HEK293 (cell line): ENCODE data around the gene TMEM255B.

ENCODE experiments used
- CTCF ChIA-PET: fragments of 350-600 bp; formaldehyde crosslinking; extraction: SDS; loops from one replicate; lab custom pipeline; 2021; ENCODE audit warnings: antibody characterized with exemption; lab: Yijun Ruan, JAX
- POLR2A ChIA-PET: fragments of 300-600 bp; formaldehyde crosslinking; extraction: SDS; loops from one replicate; lab custom pipeline; 2020; ENCODE audit warnings: antibody characterized with exemption, inconsistent platforms; lab: Yijun Ruan, JAX
- H3K27ac ChIP-seq: fragments of 200-500 bp; sonication (Bioruptor generic); 2 replicates; pipeline ENCODE4 v1.5.1; 2014; ENCODE audit warnings: low read depth, low read length, control low read depth, inconsistent platforms; ENCODE audit errors: extremely low read depth
- H3K36me3 ChIP-seq, 2 experiments: fragments of 200-500 bp in 1 of 2; sonication (Bioruptor generic) in 1 of 2; 1 replicate in 1 of 2; 2 replicates in 1 of 2; pipeline ENCODE4 v1.5.1; 2014 to 2017; ENCODE audit warnings: inconsistent platforms in 2 of 2, low read length in 2 of 2; ENCODE audit not compliant: control insufficient read depth in 2 of 2, insufficient read depth in 1 of 2
- H3K4me1 ChIP-seq: fragments of 200-500 bp; sonication (Bioruptor generic); 2 replicates; pipeline ENCODE4 v1.5.1; 2014; ENCODE audit warnings: mild to moderate bottlenecking, low read length, inconsistent platforms; ENCODE audit not compliant: control insufficient read depth, insufficient read depth
- H3K4me3 ChIP-seq: 2 replicates; pipeline ENCODE4 v1.5.1; 2011; ENCODE audit warnings: low read depth, mild to moderate bottlenecking, control low read depth, low read length, moderate library complexity
- H3K9me3 ChIP-seq: fragments of 200-500 bp; sonication (Bioruptor generic); 2 replicates; pipeline ENCODE4 v1.5.1; 2014; ENCODE audit warnings: low read depth, low read length, inconsistent platforms; ENCODE audit not compliant: control insufficient read depth, insufficient read depth
- EGR2 ChIP-seq: fragments of 450-650 bp; formaldehyde crosslinking; IDR thresholded peaks from 2 replicates; pipeline ENCODE4 v1.5.1; 2016; ENCODE audit warnings: low read depth, missing biosample characterization, missing genetic modification characterization
- GLI2 ChIP-seq: fragments of 450-650 bp; formaldehyde crosslinking; IDR thresholded peaks from 2 replicates; pipeline ENCODE4; 2017; ENCODE audit warnings: missing biosample characterization, missing genetic modification characterization, low read depth, borderline replicate concordance
- KLF1 ChIP-seq: fragments of 450-650 bp; formaldehyde crosslinking; IDR thresholded peaks from 2 replicates; pipeline ENCODE4 v1.5.1; 2016; ENCODE audit warnings: missing biosample characterization, missing genetic modification characterization
- KLF7 ChIP-seq: fragments of 450-650 bp; formaldehyde crosslinking; IDR thresholded peaks from 2 replicates; pipeline ENCODE4 v1.5.1; 2016; ENCODE audit warnings: missing biosample characterization, missing genetic modification characterization, borderline replicate concordance
- MZF1 ChIP-seq: fragments of 450-650 bp; formaldehyde crosslinking; IDR thresholded peaks from 2 replicates; pipeline ENCODE4 v1.5.1; 2017; ENCODE audit warnings: missing biosample characterization, missing genetic modification characterization, borderline replicate concordance
- RBAK ChIP-seq: fragments of 450-650 bp; formaldehyde crosslinking; IDR thresholded peaks from 2 replicates; pipeline ENCODE4 v1.5.1; 2016; ENCODE audit warnings: missing biosample characterization, missing genetic modification characterization
- SP3 ChIP-seq: fragments of 450-650 bp; formaldehyde crosslinking; IDR thresholded peaks from 2 replicates; pipeline ENCODE4 v1.5.1; 2016; ENCODE audit warnings: missing biosample characterization, missing genetic modification characterization
- SP7 ChIP-seq: fragments of 450-650 bp; formaldehyde crosslinking; IDR thresholded peaks from 2 replicates; pipeline ENCODE4 v1.5.1; 2016; ENCODE audit warnings: missing biosample characterization, missing genetic modification characterization
- ZBTB44 ChIP-seq: fragments of 450-650 bp; IDR thresholded peaks from 2 replicates; pipeline ENCODE4 v1.5.1; 2018; ENCODE audit warnings: missing biosample characterization, mild to moderate bottlenecking, missing genetic modification characterization
- ZBTB48 ChIP-seq: fragments of 450-650 bp; formaldehyde crosslinking; IDR thresholded peaks from 2 replicates; pipeline ENCODE4 v1.5.1; 2016; ENCODE audit warnings: missing biosample characterization, missing genetic modification characterization
- ZBTB7A ChIP-seq: fragments of 450-650 bp; formaldehyde crosslinking; IDR thresholded peaks from 2 replicates; pipeline ENCODE4 v1.5.1; 2016; ENCODE audit warnings: low read depth, missing biosample characterization, missing genetic modification characterization
- ZFHX2 ChIP-seq: fragments of 450-650 bp; formaldehyde crosslinking; conservative IDR thresholded peaks from 2 replicates; pipeline ENCODE4 v1.5.1; 2016; ENCODE audit warnings: missing biosample characterization, missing genetic modification characterization
- ZNF121 ChIP-seq: fragments of 450-650 bp; formaldehyde crosslinking; IDR thresholded peaks from 2 replicates; pipeline ENCODE4 v1.5.1; 2016; ENCODE audit warnings: missing biosample characterization, missing genetic modification characterization
- ZNF302 ChIP-seq: fragments of 450-650 bp; formaldehyde crosslinking; IDR thresholded peaks from 2 replicates; pipeline ENCODE4 v1.5.1; 2016; ENCODE audit warnings: missing biosample characterization, missing genetic modification characterization, low read depth
- ZNF324 ChIP-seq: fragments of 450-650 bp; formaldehyde crosslinking; IDR thresholded peaks from 2 replicates; pipeline ENCODE4 v1.5.1; 2016; ENCODE audit warnings: missing biosample characterization, missing genetic modification characterization
- ZNF561 ChIP-seq: fragments of 450-650 bp; IDR thresholded peaks from 2 replicates; pipeline ENCODE4 v1.5.1; 2018; ENCODE audit warnings: missing biosample characterization, missing genetic modification characterization, borderline replicate concordance
- ZNF596 ChIP-seq: fragments of 450-650 bp; IDR thresholded peaks from 2 replicates; pipeline ENCODE4 v1.5.0; 2018; ENCODE audit warnings: missing biosample characterization, mild to moderate bottlenecking, missing genetic modification characterization, moderate library complexity
- ZNF600 ChIP-seq: fragments of 450-650 bp; formaldehyde crosslinking; IDR thresholded peaks from 2 replicates; pipeline ENCODE4 v1.5.1; 2016; ENCODE audit warnings: missing biosample characterization, missing genetic modification characterization
- ZNF677 ChIP-seq: fragments of 450-650 bp; IDR thresholded peaks from 2 replicates; pipeline ENCODE4 v1.5.0; 2018; ENCODE audit warnings: missing biosample characterization, mild to moderate bottlenecking, missing genetic modification characterization, moderate library complexity
- ZNF747 ChIP-seq: fragments of 450-650 bp; formaldehyde crosslinking; IDR thresholded peaks from 2 replicates; pipeline ENCODE4 v1.5.1; 2016; ENCODE audit warnings: missing biosample characterization, missing genetic modification characterization
- ZNF792 ChIP-seq: fragments of 450-650 bp; formaldehyde crosslinking; IDR thresholded peaks from 2 replicates; pipeline ENCODE4 v1.5.1; 2016; ENCODE audit warnings: missing biosample characterization, missing genetic modification characterization

Gene TMEM255B

DNA sequence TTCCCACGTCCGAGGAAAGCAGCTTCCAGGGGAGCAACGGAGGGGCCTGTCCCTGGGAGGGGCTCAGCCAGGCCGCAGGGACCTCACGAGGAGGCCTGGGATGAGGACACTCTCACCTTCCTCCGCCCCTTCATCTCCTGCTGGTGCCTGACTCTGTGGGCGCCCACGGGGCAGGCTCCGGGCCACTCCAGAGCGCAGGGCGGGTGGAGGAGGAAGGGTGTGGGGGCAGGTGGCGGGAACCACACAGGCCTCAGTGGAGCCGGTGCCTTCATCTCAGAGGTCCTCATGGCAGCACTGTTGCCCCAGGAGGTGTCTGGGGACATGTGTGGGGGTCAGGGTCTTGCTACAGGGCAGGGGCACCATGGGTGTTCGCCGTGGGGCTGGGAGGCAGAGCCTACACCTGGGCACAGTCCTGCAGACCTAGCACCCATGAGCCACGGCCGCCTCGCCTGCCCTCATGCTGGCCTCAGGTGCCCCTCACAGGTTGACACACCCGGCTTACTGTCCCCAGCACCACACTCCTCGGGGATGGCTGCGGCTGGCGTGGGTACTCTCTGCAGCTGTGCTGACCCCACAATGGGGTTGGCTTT is 10.1 kb upstream of the TMEM255B start:
- H3K36me3 ChIP-seq: no peaks in the 10 kb centered on the region
- ChIA-PET POLR2A (no interaction called here), CTCF (no interaction called here)
- no peak overlapping the region for H3K27ac ChIP-seq
- no peak overlapping the region for H3K4me3 ChIP-seq
- H3K9me3 ChIP-seq: no peaks in the 10 kb centered on the region
- TF ChIP-seq KLF1 (tag by site-specific recombination): no peak
- TF ChIP-seq EGR2: peak; percentile 73; the same call in 1 of the 2 replicates
- no peak for TF ChIP-seq SP7
- TF ChIP-seq MZF1: no peak
- no peak for TF ChIP-seq RBAK (tag by site-specific recombination)
- no peak for TF ChIP-seq ZBTB48 (tag by site-specific recombination)
- peak; percentile 57 for TF ChIP-seq ZFHX2 (tag by site-specific recombination)
- H3K4me1 ChIP-seq: no peaks in the 10 kb centered on the region

- H3K9me3 ChIP-seq: no peaks in the 10 kb centered on the region
- no peak overlapping the region for H3K4me3 ChIP-seq
- POLR2A ChIA-PET: no interaction called here
- CTCF ChIA-PET: no interaction called here
- TF ChIP-seq ZBTB48 (tag by site-specific recombination) (no peak), ZNF792 (tag by site-specific recombination) (no peak), ZNF121 (tag by site-specific recombination) (no peak), SP3 (tag by site-specific recombination) (no peak), ZNF324 (no peak), ZBTB7A (tag by site-specific recombination) (no peak), ZNF677 (tag by site-specific recombination) (no peak), ZNF302 (tag by site-specific recombination) (no peak), ZNF561 (tag by site-specific recombination) (no peak)
- H3K27ac ChIP-seq: no peak overlapping the region
- no peaks in the 10 kb centered on the region for H3K4me1 ChIP-seq
- H3K36me3 ChIP-seq: no peaks in the 10 kb centered on the region
These were observed 9.5 kb upstream of the TMEM255B start for GRCh38 chr13:113749507-113749906.

- H3K27ac ChIP-seq: no peak overlapping the region
- no peaks in the 10 kb centered on the region for H3K36me3 ChIP-seq
- POLR2A ChIA-PET: no interaction called here
- no peaks in the 10 kb centered on the region for H3K4me1 ChIP-seq
- CTCF ChIA-PET: no interaction called here
- no peak overlapping the region for H3K4me3 ChIP-seq
- H3K9me3 ChIP-seq: no peaks in the 10 kb centered on the region
- TF ChIP-seq ZNF600 (no peak), ZBTB44 (tag by site-specific recombination) (no peak), ZNF596 (tag by site-specific recombination) (no peak), GLI2 (tag by site-specific recombination) (no peak), KLF7 (tag by site-specific recombination) (no peak), ZNF747 (tag by site-specific recombination) (no peak)
- TF ChIP-seq, all 188 proteins: peak for 0
These were observed 9.1 kb upstream of the TMEM255B start for GRCh38 chr13:113749967-113750366.
